Esophagus squamous epithelium (tissue), 4 donors: ENCODE measurements around the gene MAB21L4.

Experiments used
- CTCF ChIP-seq, 6 experiments: fragments of 450-650 bp in 4 of 6; fragments of 200-600 bp in 2 of 6; sonication (generic) in 2 of 6; IDR thresholded peaks; one replicate each; pipeline ENCODE4 v1.5.1; 2016 to 2019; ENCODE audit warnings: antibody characterized with exemption in 6 of 6, mild to moderate bottlenecking in 4 of 6, moderate library complexity in 4 of 6
- POLR2A ChIP-seq, 4 donors: fragments of 450-650 bp; IDR thresholded peaks; one replicate each; pipeline ENCODE4 v1.6.1; 2017; ENCODE audit warnings: antibody characterized with exemption in 4 of 4, mild to moderate bottlenecking in 4 of 4, moderate library complexity in 3 of 4

DNA sequence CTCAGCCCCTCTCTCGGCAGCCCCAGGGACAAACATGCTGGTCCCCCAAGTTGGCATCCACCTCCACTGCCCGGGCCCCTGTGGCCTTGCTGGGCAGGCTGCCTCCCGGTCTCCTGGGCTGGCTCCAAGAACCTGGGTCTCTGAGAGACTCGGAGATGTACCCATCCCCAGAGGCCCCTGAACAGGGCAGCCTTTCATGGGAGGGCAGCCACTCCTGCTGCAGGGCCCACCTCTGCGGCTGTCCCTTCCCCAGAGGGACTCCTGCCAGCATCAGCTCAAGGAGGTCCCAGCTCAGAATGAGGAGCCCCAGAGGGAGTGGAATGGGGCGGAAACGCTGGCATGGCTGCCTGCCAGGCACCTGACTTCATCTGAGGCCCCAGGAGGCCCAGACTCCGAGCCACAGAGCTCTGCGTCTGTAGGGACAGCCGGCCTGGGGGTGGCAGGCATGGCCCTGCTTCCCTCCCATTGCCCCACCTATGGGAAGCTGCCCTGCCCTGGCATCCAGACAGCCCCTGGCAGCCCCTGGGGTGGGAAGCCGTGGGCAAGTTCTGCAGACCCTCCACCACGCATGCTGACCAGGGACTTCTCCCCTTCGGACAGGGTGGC lies 9.3 kb upstream of the MAB21L4 start:
- TF ChIP-seq CTCF (IDR thresholded peaks at IDR 0.05) (no peak), POLR2A (IDR thresholded peaks at IDR 0.05) (no peak)
